ELR (cell line): ENCODE results near the gene CTNNA1.
"Not testable (repeated sequence)": the region's sequence is repeated elsewhere in the genome, so short reads cannot be mapped to it uniquely, and the experiment has no call there.

Experiments used
- DNase-seq: peaks from one replicate; pipeline ENCODE4 v3.0.0-alpha.2; 2015; ENCODE audit warnings: low read depth

Gene CTNNA1

DNA sequence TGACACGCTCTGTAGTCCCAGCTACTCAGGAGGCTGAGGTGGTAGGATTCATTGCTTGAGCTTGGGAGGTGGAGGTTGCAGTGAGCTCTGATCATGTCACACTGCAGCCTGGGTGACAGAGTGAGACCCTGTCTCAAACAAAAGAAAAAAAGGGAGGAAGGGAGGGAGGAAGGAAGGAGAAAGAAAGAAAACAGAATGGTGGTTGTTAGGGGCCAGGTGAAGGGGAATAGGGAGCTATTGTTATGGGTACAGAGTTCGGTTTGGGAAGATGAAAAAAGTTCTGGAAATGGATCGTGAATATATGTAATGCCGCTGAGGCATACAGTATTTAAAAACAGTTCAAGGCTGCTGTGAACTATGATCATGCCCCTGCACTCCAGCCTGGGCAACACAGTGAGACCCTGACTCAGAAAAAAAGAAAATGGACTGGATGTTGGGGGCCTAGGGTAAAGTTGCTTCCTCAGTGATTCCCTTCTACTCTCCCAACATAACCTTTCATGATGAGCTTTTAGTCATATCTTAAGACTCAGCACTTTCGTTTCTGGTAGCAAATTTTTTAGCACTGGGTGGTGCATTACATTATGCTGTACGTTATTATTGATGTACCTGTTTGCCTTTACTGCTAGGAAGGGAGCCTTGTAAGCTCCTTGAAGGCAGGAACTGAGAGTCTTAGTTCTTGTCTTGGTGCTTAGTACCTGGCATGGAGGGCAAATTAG, 4.0 kb downstream of the CTNNA1 start:
- no peak for DNase-seq

DNA sequence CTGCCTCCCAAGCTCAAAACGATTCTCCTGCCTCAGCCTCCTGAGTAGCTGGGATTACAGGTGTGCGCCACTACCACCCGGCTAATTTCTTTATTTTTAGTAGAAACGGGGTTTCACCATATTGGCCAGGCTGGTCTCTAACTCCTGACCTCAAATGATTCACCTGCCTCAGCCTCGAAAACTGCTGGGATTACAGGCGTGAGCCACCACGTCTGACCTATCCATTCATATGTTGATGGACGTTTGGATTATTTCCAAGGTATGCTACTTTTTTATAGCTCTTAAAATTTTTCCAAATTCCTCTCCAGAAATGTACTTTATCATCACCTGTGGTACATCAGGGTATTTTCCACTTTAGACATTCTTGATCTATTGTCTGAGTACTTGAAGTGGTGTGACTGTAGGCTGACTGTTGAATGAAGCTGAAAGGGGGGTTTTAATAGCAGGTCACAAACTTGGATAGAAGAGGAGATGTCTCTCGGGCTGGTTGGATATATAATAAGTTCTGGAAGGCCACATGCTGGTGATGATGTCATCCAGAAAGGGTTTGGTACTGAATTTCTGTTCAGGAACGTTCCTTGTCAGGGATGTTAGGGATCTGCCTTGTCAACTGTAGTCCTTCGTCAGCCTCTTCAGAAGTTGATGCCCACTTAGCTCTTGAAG, 7.4 kb downstream of the CTNNA1 start:
- peak; percentile 41 for DNase-seq

DNA sequence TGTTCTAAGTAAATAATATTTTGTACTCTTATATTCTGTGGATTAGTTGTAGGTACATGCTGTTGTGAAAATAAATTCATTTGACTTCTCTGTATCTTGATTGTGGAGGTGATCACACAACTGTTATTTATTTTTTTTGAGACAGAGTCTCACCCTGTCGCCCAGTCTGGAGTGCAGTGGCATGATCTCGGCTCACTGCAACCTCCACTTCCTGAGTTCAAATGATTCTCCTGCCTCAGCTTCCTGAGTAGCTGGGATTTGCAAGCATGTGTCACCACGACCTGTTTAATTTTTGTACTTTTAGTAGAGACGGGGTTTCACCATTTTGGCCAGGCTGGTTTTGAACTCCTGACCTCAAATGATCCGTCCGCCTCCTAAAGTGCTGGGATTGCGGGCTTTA, 7.9 kb downstream of the CTNNA1 start:
- peak; percentile 53 for DNase-seq

DNA sequence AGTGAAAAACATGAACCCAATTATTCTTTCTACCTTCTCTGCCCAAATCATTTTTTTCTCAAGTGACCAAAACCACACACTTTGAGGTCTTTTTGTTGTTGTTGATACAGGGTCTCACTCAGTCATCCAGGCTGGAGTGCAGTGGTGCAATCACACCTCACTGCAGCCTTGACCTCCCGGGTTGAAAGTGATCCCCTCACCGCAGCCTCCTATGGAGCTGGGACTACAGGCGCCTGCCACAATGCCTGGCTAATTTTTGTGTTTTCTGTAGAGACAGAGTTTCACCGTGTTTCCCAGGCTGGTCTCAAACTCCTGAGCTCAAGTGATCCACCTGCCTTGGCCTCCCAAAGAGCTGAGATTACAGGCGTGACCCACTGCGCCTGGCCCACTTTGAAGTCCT, 8.4 kb downstream of the CTNNA1 start:
- not testable (repeated sequence) for DNase-seq

DNA sequence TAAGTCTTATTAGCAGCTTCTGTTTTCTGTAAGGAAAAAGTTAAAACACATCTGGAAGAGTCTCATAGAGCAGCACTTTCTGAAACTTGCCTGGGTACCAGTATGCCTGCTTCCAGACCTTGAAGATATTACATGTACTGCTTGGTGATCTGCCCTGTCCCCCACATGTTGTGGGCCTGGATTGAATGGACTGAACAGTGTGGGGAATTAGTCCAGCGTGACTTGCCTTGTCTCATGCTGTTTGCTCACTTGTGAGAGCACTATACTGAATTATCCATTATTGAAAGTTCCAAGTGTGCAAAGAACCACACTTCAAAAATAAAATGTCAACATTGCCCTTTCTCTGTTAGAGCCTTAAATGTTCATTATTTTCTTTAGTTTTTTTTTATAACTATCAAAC, 8.9 kb downstream of the CTNNA1 start:
- DNase-seq = no peak

DNA sequence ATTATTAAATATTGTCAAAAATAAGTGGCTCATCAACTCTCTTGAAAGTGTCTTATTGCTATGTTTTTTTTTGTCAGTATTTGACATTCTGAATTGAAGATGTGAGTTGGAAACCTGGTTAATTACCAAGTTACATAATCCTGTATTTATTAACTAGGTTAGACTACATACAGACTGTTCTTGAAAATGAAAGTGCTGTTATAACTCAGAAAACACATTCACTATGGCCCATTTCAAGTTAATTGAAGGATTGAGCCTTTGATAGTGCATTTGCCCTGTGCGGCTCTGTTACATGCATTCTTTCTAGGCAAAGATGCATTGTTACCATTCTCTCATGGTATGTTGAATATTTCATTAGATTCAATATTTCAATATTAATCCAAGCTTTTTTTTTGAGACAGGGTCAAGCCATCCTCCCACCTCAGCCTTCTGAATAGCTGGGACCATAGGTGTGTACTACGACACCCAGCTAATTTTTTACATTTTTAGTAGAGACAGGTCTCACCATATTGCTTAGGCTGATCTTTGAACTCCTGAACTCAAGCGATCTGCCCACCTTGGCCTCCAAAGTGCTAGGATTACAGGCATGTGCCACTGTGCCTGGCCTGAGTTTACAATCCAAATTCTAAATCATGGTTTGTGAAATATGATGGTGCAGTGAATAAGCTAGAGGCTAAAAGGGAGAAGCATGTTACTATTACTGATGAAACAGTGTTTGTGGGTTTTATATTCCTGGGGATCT, 10.0 kb downstream of the CTNNA1 start:
- no peak for DNase-seq

DNA sequence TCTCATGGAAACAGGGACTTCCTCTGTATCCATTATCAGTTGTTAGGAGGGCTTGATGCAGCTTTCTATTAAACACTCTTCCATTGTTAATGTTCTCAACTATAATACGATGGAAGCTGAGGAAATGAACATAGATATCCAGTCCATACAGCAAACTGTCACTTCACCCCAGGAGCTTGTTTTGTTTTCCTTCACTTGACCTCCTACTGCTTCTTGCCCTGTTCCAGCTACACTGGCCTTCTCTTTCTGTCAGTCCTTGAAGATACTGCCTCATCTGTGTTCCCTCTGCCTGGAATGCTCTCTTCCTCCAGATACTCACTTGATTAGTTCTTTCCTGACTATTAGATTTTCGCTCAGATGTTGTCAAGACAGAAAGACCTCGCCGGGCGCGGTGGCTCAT, 17.1 kb downstream of the CTNNA1 start:
- DNase-seq = no peak

DNA sequence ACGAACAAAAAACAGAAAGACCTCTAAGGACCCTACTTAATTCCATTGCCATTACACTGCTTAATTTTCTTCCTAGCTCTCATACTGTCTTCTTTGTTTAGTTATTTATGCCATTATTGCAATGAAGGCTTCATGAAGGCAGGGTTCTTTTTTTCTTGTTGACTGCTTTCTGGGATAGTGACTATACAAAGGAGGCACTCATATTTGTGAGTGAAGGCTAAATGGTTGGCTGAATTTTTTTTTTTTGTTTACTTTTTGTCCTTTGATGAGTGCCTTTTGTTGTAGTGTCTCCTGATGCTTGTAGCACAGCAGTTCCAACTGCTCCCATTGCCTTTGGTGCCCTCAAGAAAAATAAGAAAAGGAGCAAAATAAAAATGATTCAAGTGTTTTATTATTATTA, 17.8 kb downstream of the CTNNA1 start:
- no peak for DNase-seq

DNA sequence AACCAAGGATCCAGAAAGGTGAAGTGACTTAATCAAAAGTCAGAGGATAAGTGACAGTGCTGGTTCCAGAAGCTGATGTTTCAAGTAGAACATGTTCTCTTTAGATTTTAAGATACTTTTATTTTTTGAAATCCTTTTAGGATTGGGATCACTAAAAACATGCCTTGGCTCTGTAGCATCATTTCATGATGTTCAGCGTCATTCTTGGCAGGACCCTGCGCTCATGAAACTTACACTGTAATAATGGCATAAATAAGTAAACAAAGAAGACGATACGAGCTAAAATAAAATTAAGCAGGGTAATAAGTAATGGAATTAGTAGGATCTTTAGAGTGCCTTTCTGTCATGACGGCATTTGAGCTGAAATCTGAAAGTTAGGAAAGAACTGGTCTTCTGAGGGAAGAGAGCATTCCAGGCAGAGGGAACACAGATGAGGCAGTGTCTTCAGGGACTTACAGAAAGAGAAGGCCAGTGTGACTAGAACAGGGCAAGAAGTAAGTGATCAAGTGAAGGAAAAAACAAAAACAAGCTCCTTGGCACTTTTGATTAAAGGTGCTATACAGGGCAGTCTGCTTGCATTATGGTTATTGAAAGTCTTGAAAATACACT, 19.9 kb downstream of the CTNNA1 start:
- DNase-seq = no peak

DNA sequence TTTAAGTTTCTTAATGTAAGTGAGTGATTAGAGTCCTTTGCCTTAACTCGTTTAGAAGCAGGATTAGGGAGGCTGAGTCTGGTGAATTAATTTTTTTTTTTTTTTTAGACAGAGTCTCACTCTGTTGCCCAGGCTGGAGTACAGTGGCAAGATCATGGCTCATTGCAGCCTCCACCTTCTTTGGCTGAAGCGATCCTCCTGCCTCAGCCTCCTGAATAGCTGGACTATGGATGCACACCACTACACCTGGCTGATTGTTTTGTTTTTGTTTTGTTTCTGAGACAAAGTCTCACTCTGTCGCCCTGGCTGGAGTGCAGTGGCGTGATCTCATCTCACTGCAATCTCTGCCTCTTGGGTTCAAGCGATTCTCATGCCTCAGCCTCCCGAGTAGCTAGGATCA, 20.4 kb downstream of the CTNNA1 start:
- DNase-seq = not testable (repeated sequence)

DNA sequence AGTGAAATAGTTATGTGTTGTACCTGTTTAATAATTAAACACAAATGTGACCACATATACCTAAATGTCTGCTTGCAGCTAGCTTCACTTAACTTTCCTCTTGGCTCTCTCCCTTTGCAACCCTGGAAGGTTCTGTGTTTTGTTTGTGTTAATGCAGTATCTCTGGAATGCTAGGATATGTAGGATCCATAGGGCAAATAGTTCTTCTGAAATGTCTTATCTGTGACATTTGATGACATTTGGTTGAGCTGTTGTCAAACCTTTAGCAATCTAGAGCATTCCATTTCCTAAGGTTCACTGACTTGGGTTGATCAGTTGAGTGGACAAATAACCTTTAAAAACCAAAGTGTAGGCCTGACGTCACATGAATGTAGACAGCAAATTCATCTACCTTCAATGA, 21.8 kb downstream of the CTNNA1 start:
- no peak for DNase-seq

DNA sequence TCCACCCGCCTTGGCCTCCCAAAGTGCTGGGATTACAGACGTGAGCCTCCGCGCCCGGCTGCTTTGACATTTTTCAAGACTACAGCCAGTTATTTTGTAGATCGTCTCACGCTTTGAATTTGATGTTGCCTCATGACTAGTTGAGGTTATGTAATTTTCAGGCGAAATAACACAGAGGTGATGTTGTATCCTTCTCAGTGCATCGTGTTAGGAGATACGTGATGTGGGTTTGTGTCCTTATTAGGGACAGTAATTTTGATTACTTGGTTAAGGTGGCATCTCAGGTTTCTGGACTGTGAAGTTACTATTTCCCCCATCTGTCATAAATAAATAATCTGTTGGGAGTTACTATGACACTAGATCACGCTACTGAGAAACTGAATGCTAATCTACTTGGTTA, 25.0 kb downstream of the CTNNA1 start:
- no peak for DNase-seq

DNA sequence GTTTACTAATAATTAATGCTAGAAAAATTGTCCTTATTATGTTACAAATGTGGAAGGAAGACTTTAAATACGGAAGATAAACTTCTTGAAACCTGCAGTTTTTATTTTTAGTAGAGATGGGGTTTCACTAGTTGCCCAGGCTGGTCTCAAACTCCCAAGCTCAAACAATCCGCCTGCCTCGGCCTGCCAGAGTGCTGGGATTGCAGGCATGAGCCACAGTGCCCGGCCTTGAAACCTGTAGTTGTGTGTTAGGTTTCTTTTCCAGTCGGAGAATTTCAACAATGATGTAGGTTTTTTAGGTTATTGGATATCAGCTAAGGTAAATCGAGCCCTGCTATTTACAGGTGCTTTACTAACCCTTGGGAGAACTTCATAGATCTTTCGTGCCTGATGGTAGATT, 30.8 kb downstream of the CTNNA1 start:
- no peak for DNase-seq

DNA sequence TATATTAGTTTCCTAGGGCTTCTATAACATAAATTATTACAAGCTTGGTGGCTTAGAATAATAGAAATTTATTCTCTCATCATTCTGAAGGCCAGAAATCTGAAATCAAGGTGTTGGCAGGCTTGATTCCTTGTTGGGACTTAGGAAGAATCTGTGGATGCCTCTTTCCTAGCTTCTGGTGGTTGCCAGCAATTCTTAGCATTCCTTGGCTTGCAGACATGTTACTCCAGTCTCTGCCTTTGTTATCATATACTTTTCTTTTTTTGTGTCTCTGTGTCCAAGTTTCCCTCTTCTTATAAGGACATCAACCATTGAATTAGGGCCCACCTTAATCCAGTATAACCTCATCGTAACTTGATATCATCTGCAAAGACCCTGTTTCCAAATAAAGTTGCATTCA, 31.4 kb downstream of the CTNNA1 start:
- no peak for DNase-seq

DNA sequence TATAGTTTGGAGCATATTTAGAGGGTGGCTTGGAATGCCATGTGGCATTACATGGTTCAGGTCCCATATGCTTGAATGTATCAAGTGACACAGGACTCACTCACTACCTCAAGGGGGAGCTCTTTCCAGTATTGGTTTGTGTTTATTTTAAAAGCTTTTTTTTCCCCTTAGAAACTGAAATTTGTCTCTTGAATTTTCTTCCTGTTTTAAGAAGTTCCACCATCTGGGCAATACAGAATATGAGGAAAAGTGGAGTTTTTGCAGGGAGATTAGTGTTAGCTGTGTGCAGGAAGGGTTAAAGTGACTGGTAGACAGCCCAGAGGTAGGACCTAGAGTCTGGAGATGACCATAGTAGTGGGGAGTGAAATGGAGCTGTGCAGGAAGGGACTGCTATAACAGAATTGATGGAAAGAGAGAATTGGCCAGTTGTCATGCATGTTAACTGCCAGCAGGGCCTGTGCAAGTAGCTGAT, 36.6 kb downstream of the CTNNA1 start:
- DNase-seq = peak; percentile 65

DNA sequence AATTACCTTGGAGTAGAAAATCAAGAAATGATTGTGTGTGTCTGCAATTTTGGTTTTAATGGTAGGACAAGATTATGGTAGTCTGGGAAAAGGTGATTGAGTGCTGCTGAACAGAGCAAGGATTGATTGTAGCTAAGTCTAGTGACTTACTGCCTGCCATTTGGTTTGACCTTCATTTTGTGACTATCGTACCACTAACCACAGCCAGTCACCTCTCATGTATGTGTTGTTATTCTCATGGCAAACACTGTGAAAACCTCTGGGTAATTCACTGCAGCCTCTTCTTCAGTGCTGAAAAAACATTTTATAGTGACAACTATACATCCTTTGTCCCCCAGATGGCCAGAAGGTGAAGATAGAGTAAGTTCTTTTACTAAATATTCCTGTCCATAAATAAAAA, 37.5 kb downstream of the CTNNA1 start:
- DNase-seq = peak; percentile 32

DNA sequence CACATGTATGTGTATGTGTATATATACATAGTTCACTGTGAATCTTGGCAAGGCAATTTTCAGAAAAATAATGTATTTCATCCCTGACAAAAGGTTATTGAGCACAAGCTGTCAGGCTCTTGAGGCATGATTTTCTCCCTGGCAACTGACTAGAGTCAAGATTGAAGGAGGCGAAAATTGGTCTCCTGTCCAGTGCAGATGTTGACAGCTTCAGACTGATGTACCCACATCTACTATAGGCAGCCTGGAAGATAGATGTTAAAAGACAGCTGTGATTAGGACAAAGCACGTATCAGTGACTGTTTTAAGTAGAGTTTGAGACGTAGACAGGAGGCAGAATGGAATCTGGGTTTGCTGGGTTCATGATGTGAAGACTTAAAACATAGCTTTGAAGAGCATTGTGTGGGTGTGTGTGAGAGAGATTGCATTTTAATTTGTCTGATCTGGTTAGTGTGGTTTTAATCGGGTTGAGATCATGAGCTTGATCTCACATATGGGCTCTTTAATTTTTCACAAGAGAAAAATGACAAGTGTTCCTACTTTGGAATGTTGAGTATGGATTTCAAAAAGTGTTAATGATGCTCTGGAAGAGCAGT, 39.1 kb downstream of the CTNNA1 start:
- DNase-seq = no peak

DNA sequence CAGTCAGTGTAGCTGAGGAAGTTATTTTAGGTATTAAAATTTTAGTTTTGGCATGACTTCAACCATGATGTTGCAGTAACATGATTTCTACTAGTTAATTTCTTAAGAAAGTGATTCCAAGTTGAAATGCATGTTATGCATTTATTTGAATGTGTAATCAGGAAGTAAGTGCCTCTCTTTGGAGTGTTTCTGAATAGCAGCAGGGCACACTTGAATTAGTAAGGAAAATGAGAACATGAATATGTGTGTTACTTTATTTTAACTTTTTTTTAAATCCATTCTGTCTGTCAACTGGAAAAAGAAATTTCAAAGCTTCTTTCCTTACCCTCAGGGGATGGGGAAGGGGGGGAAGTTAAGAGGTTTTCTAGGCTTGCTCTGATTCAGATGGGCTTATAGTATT, 40.4 kb downstream of the CTNNA1 start:
- no peak for DNase-seq

DNA sequence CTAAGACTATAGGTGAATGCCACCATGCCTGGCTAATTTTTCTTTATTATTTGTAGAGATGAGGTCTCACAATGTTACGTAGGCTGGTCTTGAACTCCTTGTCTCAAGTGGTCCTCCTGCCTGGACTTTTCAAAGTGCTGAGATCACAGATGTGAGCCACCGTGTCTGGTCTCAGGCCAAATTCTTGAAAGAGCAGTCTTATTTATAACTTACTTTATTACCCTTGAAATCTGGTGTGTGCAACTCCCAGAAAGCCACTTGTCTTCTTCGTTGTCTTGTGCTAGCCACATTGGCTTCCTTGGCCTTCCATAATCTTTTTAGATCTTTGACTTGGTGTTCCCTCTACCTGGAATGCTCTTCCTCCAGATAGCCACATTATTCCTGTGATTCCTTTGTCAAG, 50.1 kb downstream of the CTNNA1 start:
- no peak for DNase-seq

DNA sequence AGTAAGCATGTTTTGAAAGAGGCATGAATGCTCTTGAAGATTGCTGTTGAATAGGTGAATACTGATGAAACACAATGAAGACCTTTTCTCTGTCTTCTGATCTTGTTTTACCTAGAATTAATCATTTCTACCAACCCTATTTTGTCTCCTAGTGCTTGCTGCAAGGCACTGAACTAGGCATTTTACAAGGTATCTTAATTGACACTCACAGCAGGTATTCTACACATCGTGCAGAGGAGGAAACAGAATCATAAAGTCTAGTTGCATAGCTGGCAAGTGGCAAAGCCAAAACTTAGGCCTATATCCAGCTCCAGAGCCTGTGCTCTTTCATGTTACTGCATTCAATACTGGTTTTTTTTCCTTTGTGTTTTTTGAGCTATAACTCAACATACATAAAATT, 50.7 kb downstream of the CTNNA1 start:
- no peak for DNase-seq

DNA sequence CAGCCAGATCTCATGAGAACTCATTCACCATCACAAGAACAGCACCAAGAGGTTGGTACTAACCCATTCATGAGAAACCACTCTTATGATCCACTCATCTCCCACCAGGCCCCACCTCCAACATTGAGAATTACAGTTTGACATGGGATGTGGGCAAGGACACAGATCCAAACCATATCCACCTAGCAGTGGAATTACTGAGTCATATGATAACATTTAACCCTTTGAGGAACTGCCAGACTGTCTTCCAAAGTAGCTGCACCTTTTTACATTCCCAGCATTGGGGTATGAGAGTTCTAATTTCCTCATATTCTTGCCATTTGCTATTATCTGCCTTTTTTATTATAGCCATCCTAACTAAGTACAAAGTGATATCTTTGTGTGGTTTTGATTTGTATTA, 51.9 kb downstream of the CTNNA1 start:
- DNase-seq = no peak

DNA sequence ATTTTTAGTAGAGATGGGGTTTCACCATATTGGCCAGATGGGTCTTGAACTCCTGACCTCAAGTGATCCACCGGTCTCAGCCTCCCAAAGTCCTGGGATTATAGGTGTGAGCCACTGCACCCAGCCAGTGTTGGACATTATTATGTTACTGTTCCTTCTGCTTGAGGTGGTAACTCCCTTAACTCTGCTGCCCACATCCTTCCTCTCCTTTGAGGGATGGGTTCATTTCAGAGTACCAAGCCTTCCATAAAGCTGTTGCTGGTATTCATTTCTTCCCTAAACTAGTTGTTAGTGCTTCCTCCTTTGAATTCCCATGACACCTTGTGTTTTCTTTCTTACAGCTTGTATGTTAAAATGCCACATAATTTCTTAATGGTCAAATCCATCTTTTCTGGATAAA, 54.0 kb downstream of the CTNNA1 start:
- DNase-seq = no peak
